ENCODE results near the gene RPL36AL.

- TF ChIP-seq CTCF (IDR thresholded peaks at IDR 0.05) (peak; percentile 99), MAX (IDR thresholded peaks at IDR 0.05) (no peak), FOSL2 (IDR thresholded peaks at IDR 0.05) (no peak), FOSL2 (CRISPR knock-in tag; IDR thresholded peaks at IDR 0.05) (no peak), POLR2A (IDR thresholded peaks at IDR 0.05; ENCODE audit: low read length) (no peak), CEBPB (IDR thresholded peaks at IDR 0.05) (no peak), REST (IDR thresholded peaks at IDR 0.05) (no peak), KDM1A (IDR thresholded peaks at IDR 0.05; ENCODE audit: low read depth) (0 out of 2 replicates have a peak, but pooled peaks have one; percentile 36), HOXA7 (CRISPR knock-in tag; IDR thresholded peaks at IDR 0.05) (no peak), RAD21 (conservative IDR thresholded peaks at IDR 0.05 in 1 of 2, IDR thresholded peaks at IDR 0.05 in 1 of 2) (peak; percentile 32 to 33; a peak in 1 of 5 replicates), EP300 (IDR thresholded peaks at IDR 0.05) (no peak), CBX2 (IDR thresholded peaks at IDR 0.05; ENCODE audit: borderline replicate concordance, low read depth) (no peak), USF2 (IDR thresholded peaks at IDR 0.05) (no peak), HDAC2 (IDR thresholded peaks at IDR 0.05) (no peak), RFX5 (IDR thresholded peaks at IDR 0.05) (no peak)
Observed at GRCh38 chr14:49586673-49587460, 33.6 kb downstream of the RPL36AL start.

Data from A549 (cell line).